A673 (cell line): ENCODE measurements around the gene XRCC4. TPM values are rescaled to one million over a fixed set of nuclear protein-coding genes. Genes with fewer than 3 reads are reported as not detected.

Source experiments
- BruUV-seq: library from RNA; stranded (reverse); fragments of 400-500 nt; replicated peaks from 2 replicates; lab custom pipeline; 2021; lab: Mats Ljungman, UMichigan
- CTCF ChIA-PET: fragments of 300-600 bp; sonication (Branson Sonifier 250); formaldehyde crosslinking; loops from one replicate; lab custom pipeline; 2022; ENCODE audit warnings: antibody characterized with exemption; lab: Charles Lee
- POLR2A ChIA-PET: fragments of 300-600 bp; sonication (Branson Sonifier 250); formaldehyde crosslinking; loops from one replicate; lab custom pipeline; 2022; ENCODE audit warnings: antibody characterized with exemption; ENCODE audit not compliant: low non-redundant PET; lab: Charles Lee
- DNase-seq: peaks from one replicate; pipeline ENCODE4 v3.0.0-alpha.2; 2015; ENCODE audit warnings: low spot score
- H3K27ac ChIP-seq: fragments of 200-600 bp; sonication (generic); 2 replicates; pipeline ENCODE4 v1.5.1; 2016; ENCODE audit warnings: mixed run types, low read depth, mild to moderate bottlenecking, mixed read lengths, antibody characterized with exemption, low read length; ENCODE audit not compliant: poor library complexity, severe bottlenecking
- H3K27me3 ChIP-seq: fragments of 200-600 bp; sonication (generic); replicated peaks from 2 replicates; pipeline ENCODE4 v1.6.1; 2017; ENCODE audit warnings: mixed run types, low read depth, mild to moderate bottlenecking, mixed read lengths, antibody characterized with exemption, low read length; ENCODE audit not compliant: insufficient read depth, poor library complexity
- H3K36me3 ChIP-seq: fragments of 200-600 bp; sonication (generic); 2 replicates; pipeline ENCODE4 v1.6.1; 2016; ENCODE audit warnings: mixed run types, mild to moderate bottlenecking, mixed read lengths, antibody characterized with exemption, low read length; ENCODE audit not compliant: insufficient read depth, poor library complexity, severe bottlenecking
- H3K4me1 ChIP-seq: fragments of 200-600 bp; sonication (generic); 2 replicates; pipeline ENCODE4 v1.6.1; 2017; ENCODE audit warnings: mixed run types, mild to moderate bottlenecking, mixed read lengths, antibody characterized with exemption, low read length; ENCODE audit not compliant: insufficient read depth, poor library complexity, severe bottlenecking
- H3K4me3 ChIP-seq: fragments of 200-600 bp; sonication (generic); 2 replicates; pipeline ENCODE4 v1.5.1; 2016; ENCODE audit warnings: low read depth, mixed run types, mild to moderate bottlenecking, mixed read lengths, low read length; ENCODE audit not compliant: poor library complexity, severe bottlenecking
- H3K9me3 ChIP-seq: fragments of 200-600 bp; sonication (generic); 2 replicates; pipeline ENCODE4 v1.6.1; 2016; ENCODE audit warnings: mixed run types, low read depth, mild to moderate bottlenecking, mixed read lengths, antibody characterized with exemption, low read length; ENCODE audit not compliant: poor library complexity, severe bottlenecking
- EZH2 ChIP-seq: fragments of 200-600 bp; sonication (generic); IDR thresholded peaks from 2 replicates; pipeline ENCODE4 v1.6.1; 2017; ENCODE audit warnings: borderline replicate concordance, low read depth, mild to moderate bottlenecking, mixed read lengths, antibody characterized with exemption, low read length; ENCODE audit not compliant: poor library complexity, severe bottlenecking
- intact Hi-C: fragments of 100-400 bp; cut with micrococcal nuclease; formaldehyde crosslinking; loops from one replicate; pipeline ENCODE4 v1.10.0; 2022; ENCODE audit not compliant: unreplicated experiment
- total RNA-seq: library from RNA; stranded (reverse); gene quantifications from 2 replicates; pipeline ENCODE4 v1.2.3, GENCODE V29; 2021
- TF ChIP-seq, protein P1 (sequence below): fragments of 300-800, 200-600 bp; sonication (generic); conservative IDR thresholded peaks from 2 replicates; pipeline ENCODE4 v1.5.1; 2017; ENCODE audit warnings: low read depth, mild to moderate bottlenecking, antibody characterized with exemption, low read length, moderate library complexity, mixed read lengths

The XRCC4 gene
- total RNA-seq, 1 experiment from 2014 or later, result 8.1 TPM

- H3K27ac ChIP-seq, result no peak overlapping the region
- no peak overlapping the region for H3K4me3 ChIP-seq
- TF ChIP-seq EZH2, result no peak
- TF ChIP-seq, protein P1, sequence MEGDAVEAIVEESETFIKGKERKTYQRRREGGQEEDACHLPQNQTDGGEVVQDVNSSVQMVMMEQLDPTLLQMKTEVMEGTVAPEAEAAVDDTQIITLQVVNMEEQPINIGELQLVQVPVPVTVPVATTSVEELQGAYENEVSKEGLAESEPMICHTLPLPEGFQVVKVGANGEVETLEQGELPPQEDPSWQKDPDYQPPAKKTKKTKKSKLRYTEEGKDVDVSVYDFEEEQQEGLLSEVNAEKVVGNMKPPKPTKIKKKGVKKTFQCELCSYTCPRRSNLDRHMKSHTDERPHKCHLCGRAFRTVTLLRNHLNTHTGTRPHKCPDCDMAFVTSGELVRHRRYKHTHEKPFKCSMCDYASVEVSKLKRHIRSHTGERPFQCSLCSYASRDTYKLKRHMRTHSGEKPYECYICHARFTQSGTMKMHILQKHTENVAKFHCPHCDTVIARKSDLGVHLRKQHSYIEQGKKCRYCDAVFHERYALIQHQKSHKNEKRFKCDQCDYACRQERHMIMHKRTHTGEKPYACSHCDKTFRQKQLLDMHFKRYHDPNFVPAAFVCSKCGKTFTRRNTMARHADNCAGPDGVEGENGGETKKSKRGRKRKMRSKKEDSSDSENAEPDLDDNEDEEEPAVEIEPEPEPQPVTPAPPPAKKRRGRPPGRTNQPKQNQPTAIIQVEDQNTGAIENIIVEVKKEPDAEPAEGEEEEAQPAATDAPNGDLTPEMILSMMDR, result no peak
- no peaks in the 10 kb centered on the region for H3K4me1 ChIP-seq
- intact Hi-C loops, result no loop called here
- BruUV-seq, result no TSS peak
- POLR2A ChIA-PET, result no interaction called here
- H3K27me3 ChIP-seq, result no peaks in the 10 kb centered on the region
- no peak for DNase-seq
- H3K9me3 ChIP-seq, result no peaks in the 10 kb centered on the region
- no peaks in the 10 kb centered on the region for H3K36me3 ChIP-seq
- CTCF ChIA-PET, result interaction anchor here (0.7 kb wide), 1 partner anchor 10 kb away, joined by 4 read pairs; no protein-coding TSS in a partner anchor
Observed at GRCh38 chr5:83085106-83085505, 7.8 kb downstream of the XRCC4 start.

- TF ChIP-seq, protein P1, result no peak
- TF ChIP-seq EZH2, result no peak
- Histone ChIP-seq H3K9me3 (peaks cover 13% of the 10 kb centered on the region), H3K36me3 (no peaks in the 10 kb centered on the region), H3K4me1 (no peaks in the 10 kb centered on the region), H3K27ac (no peak overlapping the region), H3K27me3 (no peaks in the 10 kb centered on the region), H3K4me3 (no peak overlapping the region)
- DNase-seq, result no peak
- no TSS peak for BruUV-seq
- ChIA-PET CTCF (no interaction called here), POLR2A (no interaction called here)
- intact Hi-C loops, result no loop called here
Observed at GRCh38 chr5:83090169-83090568, 12.8 kb downstream of the XRCC4 start.

GRCh38 chr5:83092619-83093018 is 15.3 kb downstream of the XRCC4 start:
- no peaks in the 10 kb centered on the region for H3K27me3 ChIP-seq
- H3K4me1 ChIP-seq, result peaks cover 2% of the 10 kb centered on the region
- ChIA-PET CTCF (no interaction called here), POLR2A (no interaction called here)
- TF ChIP-seq EZH2, result no peak
- TF ChIP-seq, protein P1, result no peak
- no peak overlapping the region for H3K27ac ChIP-seq
- intact Hi-C loops, result no loop called here
- peaks cover 13% of the 10 kb centered on the region for H3K9me3 ChIP-seq
- H3K4me3 ChIP-seq, result no peak overlapping the region
- BruUV-seq, result no TSS peak
- DNase-seq, result no peak
- no peaks in the 10 kb centered on the region for H3K36me3 ChIP-seq
